Effector memory CD4-positive, alpha-beta T cell (primary cell): ENCODE data around the gene ANAPC10.
"Not testable (repeated sequence)": the region's sequence is repeated elsewhere in the genome, so short reads cannot be mapped to it uniquely, and the experiment has no call there.

Source experiments
- DNase-seq, 3 donors: peaks; one replicate each; pipeline ENCODE4 v3.0.0-alpha.2; 2020
- H3K27ac ChIP-seq: 2 replicates; pipeline ENCODE4 v1.7.0; 2013; ENCODE audit warnings: mild to moderate bottlenecking, low read length, moderate library complexity; ENCODE audit not compliant: insufficient read depth, poor library complexity, severe bottlenecking
- H3K27me3 ChIP-seq: replicated peaks from 2 replicates; pipeline ENCODE4 v1.7.0; 2013; ENCODE audit warnings: mild to moderate bottlenecking, low read length; ENCODE audit not compliant: insufficient read depth, control insufficient read depth, poor library complexity, severe bottlenecking
- H3K36me3 ChIP-seq: 2 replicates; pipeline ENCODE4 v1.7.0; 2013; ENCODE audit warnings: mild to moderate bottlenecking, low read length, moderate library complexity; ENCODE audit not compliant: control insufficient read depth, insufficient read depth
- H3K4me1 ChIP-seq: 2 replicates; pipeline ENCODE4 v1.7.0; 2013; ENCODE audit warnings: low read length, mild to moderate bottlenecking; ENCODE audit not compliant: control insufficient read depth, insufficient read depth, poor library complexity, severe bottlenecking
- H3K4me3 ChIP-seq: 2 replicates; pipeline ENCODE4 v1.7.0; 2013; ENCODE audit warnings: low read length, low read depth, mild to moderate bottlenecking; ENCODE audit not compliant: insufficient read depth, poor library complexity, severe bottlenecking
- H3K9me3 ChIP-seq: 2 replicates; pipeline ENCODE4 v1.7.0; 2013; ENCODE audit warnings: mild to moderate bottlenecking, low read length, moderate library complexity; ENCODE audit not compliant: control insufficient read depth
- total RNA-seq, 3 donors: gene quantifications; one replicate each; lab custom pipeline; 2026; lab: John Stamatoyannopoulos, UW

Gene ANAPC10
- total RNA-seq: 1.7 to 4.0 (median 3.9) reads per million in 3 donors

- H3K4me3 ChIP-seq: peak within 1 kb of the TSS; percentile 72
- peaks cover 15% of the 10 kb centered on the region for H3K36me3 ChIP-seq
- peak within 1 kb of the TSS; percentile 80 for H3K27ac ChIP-seq
- H3K4me1 ChIP-seq: peaks cover 20% of the 10 kb centered on the region
- peak; percentile 87 to 94 (median 87) for DNase-seq
- H3K27me3 ChIP-seq: no peaks in the 10 kb centered on the region
- H3K9me3 ChIP-seq: no peaks in the 10 kb centered on the region
These were observed at the start of gene ANAPC10, which contains the start of gene ABCE1 for GRCh38 chr4:145097821-145098674. TSS of gene ANAPC10 (minus strand) at chr4:145098196. CDS start at chr4:145096099, 2,097 bp downstream. TSS of gene ABCE1 (plus strand) at chr4:145098311. CDS start at chr4:145104413, 6,102 bp downstream.

DNA sequence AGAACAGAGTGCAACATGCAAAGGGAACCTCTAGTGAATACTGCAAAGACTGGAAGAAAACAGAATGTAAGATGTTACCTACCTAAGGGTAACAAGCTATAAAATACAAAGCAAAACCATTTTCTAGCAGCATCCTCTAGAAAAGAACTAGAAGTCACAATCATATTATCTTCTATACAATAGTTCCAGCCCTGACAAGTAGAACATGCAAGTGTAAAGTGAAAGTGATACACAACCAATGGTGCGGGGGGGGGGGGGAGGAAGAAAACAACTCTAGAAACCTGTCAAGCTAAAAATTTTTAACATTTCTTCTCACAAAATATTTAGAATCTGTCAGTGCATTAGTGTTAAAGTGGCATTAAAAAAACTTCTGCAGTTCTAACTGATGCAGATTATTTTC lies 38.2 kb upstream of the ANAPC10 start:
- not testable (repeated sequence) for DNase-seq, H3K27ac ChIP-seq, H3K27me3 ChIP-seq, H3K4me3 ChIP-seq, H3K9me3 ChIP-seq, H3K4me1 ChIP-seq
- peaks cover 33% of the 10 kb centered on the region for H3K36me3 ChIP-seq

GRCh38 chr4:145132511-145133098 lies 34.6 kb upstream of the ANAPC10 start:
- no peak overlapping the region for H3K4me3 ChIP-seq
- DNase-seq: no peak
- H3K27ac ChIP-seq: no peak overlapping the region

GRCh38 chr4:145131848-145132247 lies 33.9 kb upstream of the ANAPC10 start:
- Histone ChIP-seq H3K4me1 (no peaks in the 10 kb centered on the region), H3K27me3 (no peaks in the 10 kb centered on the region), H3K27ac (no peak overlapping the region), H3K36me3 (peaks cover 6% of the 10 kb centered on the region), H3K9me3 (no peaks in the 10 kb centered on the region), H3K4me3 (no peak overlapping the region)
- no peak for DNase-seq

More at GRCh38 chr4:145132511-145133098, 34.6 kb upstream of the ANAPC10 start:
- no peaks in the 10 kb centered on the region for H3K9me3 ChIP-seq
- no peaks in the 10 kb centered on the region for H3K4me1 ChIP-seq
- no peaks in the 10 kb centered on the region for H3K27me3 ChIP-seq
- H3K36me3 ChIP-seq: peaks cover 8% of the 10 kb centered on the region

DNA sequence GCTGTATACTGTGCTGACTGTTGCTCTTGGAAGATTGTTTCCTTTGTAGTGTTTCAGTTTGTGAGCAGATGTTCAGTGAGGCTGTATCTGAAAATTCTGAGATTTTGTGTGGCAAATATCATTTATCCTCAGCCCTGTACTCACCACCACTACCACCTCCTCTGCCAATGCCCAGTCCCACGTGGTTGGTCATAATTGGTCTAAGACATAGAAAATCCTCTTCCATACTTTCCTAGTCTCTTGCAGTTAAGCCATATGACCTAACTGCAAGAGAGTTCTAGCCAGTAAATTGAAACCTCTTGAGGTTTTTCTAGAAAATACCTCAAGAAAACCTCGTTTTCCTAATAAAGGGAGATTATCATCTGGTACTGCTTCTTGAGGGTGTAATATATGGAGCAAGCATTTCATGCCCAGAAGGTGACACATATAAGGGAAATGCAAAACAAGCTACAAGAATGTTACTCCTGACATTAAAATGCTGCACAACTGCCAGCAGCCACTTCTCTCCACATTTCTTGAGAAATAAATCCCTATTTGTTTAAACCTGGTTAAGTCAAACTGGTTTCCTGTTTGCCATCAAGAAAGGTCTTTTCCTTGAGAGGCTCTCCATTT lies 32.9 kb upstream of the ANAPC10 start:
- H3K4me3 ChIP-seq: no peak overlapping the region
- H3K27me3 ChIP-seq: no peaks in the 10 kb centered on the region
- no peak overlapping the region for H3K27ac ChIP-seq
- no peak for DNase-seq
- H3K4me1 ChIP-seq: no peaks in the 10 kb centered on the region
- peaks cover 12% of the 10 kb centered on the region for H3K36me3 ChIP-seq
- H3K9me3 ChIP-seq: no peaks in the 10 kb centered on the region

- Histone ChIP-seq H3K4me1 (no peaks in the 10 kb centered on the region), H3K27me3 (no peaks in the 10 kb centered on the region), H3K4me3 (no peak overlapping the region), H3K9me3 (no peaks in the 10 kb centered on the region), H3K36me3 (peaks cover 15% of the 10 kb centered on the region), H3K27ac (no peak overlapping the region)
- no peak for DNase-seq
These were observed 32.1 kb upstream of the ANAPC10 start for GRCh38 chr4:145130130-145130529.

- Histone ChIP-seq H3K9me3 (no peaks in the 10 kb centered on the region), H3K36me3 (peaks cover 38% of the 10 kb centered on the region), H3K4me3 (no peak overlapping the region), H3K27me3 (no peaks in the 10 kb centered on the region), H3K4me1 (no peaks in the 10 kb centered on the region), H3K27ac (no peak overlapping the region)
- no peak for DNase-seq
These were observed 27.4 kb upstream of the ANAPC10 start for GRCh38 chr4:145125396-145125795.

GRCh38 chr4:145108128-145108527 lies 10.1 kb upstream of the ANAPC10 start:
- H3K27me3 ChIP-seq: no peaks in the 10 kb centered on the region
- H3K36me3 ChIP-seq: peaks cover 65% of the 10 kb centered on the region
- no peaks in the 10 kb centered on the region for H3K9me3 ChIP-seq
- H3K4me1 ChIP-seq: no peaks in the 10 kb centered on the region
- DNase-seq: no peak
- H3K27ac ChIP-seq: no peak overlapping the region
- H3K4me3 ChIP-seq: no peak overlapping the region

DNA sequence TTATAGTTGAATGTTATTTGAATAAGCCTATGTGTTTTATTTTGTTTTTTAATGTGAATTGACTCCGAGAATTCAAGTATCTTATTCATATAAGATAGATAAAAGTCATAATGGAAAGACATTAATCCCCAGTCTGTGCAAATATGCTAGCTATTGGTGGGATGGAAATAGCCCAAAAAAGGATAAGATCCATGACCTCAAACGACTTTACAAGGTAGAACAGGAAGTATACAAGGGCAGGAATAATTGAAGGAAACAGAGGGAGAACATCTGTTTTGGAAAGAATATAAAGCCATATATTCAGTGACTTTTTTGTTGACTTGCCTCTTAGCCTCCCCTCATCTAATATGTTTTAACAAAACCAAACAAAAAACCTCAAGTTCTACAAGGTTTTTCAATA lies 9.1 kb upstream of the ANAPC10 start:
- Histone ChIP-seq H3K9me3 (no peaks in the 10 kb centered on the region), H3K4me3 (no peak overlapping the region), H3K36me3 (peaks cover 55% of the 10 kb centered on the region), H3K27me3 (no peaks in the 10 kb centered on the region), H3K27ac (no peak overlapping the region), H3K4me1 (no peaks in the 10 kb centered on the region)
- DNase-seq: no peak

DNA sequence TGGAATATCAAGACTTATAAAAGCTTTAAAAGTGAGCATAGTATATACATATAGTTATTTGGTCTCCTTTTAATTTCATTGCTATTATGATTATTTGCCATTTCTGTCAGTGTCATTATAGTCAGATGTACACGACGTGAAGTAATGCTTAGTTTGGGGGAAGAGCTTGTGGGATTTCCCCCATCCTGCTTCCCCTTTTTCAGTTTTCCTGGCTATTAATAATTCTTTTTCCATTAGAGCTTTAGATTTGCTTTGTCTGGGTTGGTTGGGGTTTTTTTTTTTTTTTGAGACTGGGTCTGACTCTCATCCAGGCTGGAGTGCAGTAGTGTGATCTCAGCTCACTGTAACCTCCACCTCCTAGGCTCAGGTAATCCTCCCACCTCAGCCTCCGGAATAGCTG lies 5.5 kb upstream of the ANAPC10 start:
- H3K4me3 ChIP-seq: no peak overlapping the region
- no peak for DNase-seq
- no peaks in the 10 kb centered on the region for H3K9me3 ChIP-seq
- H3K4me1 ChIP-seq: peaks cover 13% of the 10 kb centered on the region
- H3K36me3 ChIP-seq: peaks cover 29% of the 10 kb centered on the region
- no peak overlapping the region for H3K27ac ChIP-seq
- no peaks in the 10 kb centered on the region for H3K27me3 ChIP-seq
